G401 (cell line): ENCODE measurements around the gene CCDC152. TPM values are rescaled to one million over a fixed set of nuclear protein-coding genes. Genes with fewer than 3 reads are reported as not detected.
"Not testable (repeated sequence)": the region's sequence is repeated elsewhere in the genome, so short reads cannot be mapped to it uniquely, and the experiment has no call there.

Source experiments
- DNase-seq: peaks from one replicate; pipeline ENCODE4 v3.0.0-alpha.2; 2015; ENCODE audit warnings: low spot score
- in situ Hi-C: cut with HindIII; loops from 2 replicates; pipeline ENCODE4 v1.10.0; 2016; ENCODE audit warnings: low sequenced_read_pairs, mixed read lengths
- total RNA-seq: library from RNA; depleted of rRNA; stranded (reverse); fragments of >200 nt; shearing (Covaris generic); gene quantifications from 2 replicates; pipeline ENCODE4 v1.2.3, GENCODE V29; 2014; rRNA removed

The CCDC152 gene
- total RNA-seq = not detected in 2 replicates

GRCh38 chr5:42756606-42757601, at the start of gene CCDC152:
CCDC152 (plus strand) TSS chr5:42756818; CDS start chr5:42759122, 2,304 bp downstream.
- no peak for DNase-seq
- in situ Hi-C loops = no loop called here

- in situ Hi-C loops = no loop called here
- DNase-seq = no peak
These were observed 40.8 kb upstream of the CCDC152 start for GRCh38 chr5:42715785-42716184.

- in situ Hi-C loops = no loop called here
These were observed 38.0 kb upstream of the CCDC152 start for GRCh38 chr5:42718591-42718990.

GRCh38 chr5:42719034-42719433, 37.6 kb upstream of the CCDC152 start:
- DNase-seq = no peak
- in situ Hi-C loops = no loop called here

More at GRCh38 chr5:42718591-42718990, 38.0 kb upstream of the CCDC152 start:
- no peak for DNase-seq

- in situ Hi-C loops = no loop called here
- DNase-seq = no peak
These were observed 36.4 kb upstream of the CCDC152 start for GRCh38 chr5:42720251-42720650.

GRCh38 chr5:42721484-42721883, 35.1 kb upstream of the CCDC152 start:
- no peak for DNase-seq
- in situ Hi-C loops = no loop called here

- in situ Hi-C loops, DNase-seq: not testable (repeated sequence)
These were observed 22.0 kb upstream of the CCDC152 start for GRCh38 chr5:42734531-42735058.

- no peak for DNase-seq
- in situ Hi-C loops = no loop called here
These were observed 15.7 kb upstream of the CCDC152 start for GRCh38 chr5:42740920-42741319.

- in situ Hi-C loops = no loop called here
- no peak for DNase-seq
These were observed 11.2 kb upstream of the CCDC152 start for GRCh38 chr5:42745426-42745825.

- no peak for DNase-seq
- in situ Hi-C loops = no loop called here
These were observed 10.8 kb upstream of the CCDC152 start for GRCh38 chr5:42745856-42746255.

- in situ Hi-C loops = no loop called here
- no peak for DNase-seq
These were observed 7.6 kb upstream of the CCDC152 start for GRCh38 chr5:42749020-42749419.

GRCh38 chr5:42750507-42750906, 6.1 kb upstream of the CCDC152 start:
- DNase-seq = no peak
- in situ Hi-C loops = no loop called here

- DNase-seq = no peak
- in situ Hi-C loops = no loop called here
These were observed 5.6 kb upstream of the CCDC152 start for GRCh38 chr5:42751044-42751443.

GRCh38 chr5:42753099-42753498, 3.5 kb upstream of the CCDC152 start:
- DNase-seq = no peak
- in situ Hi-C loops = no loop called here

GRCh38 chr5:42759456-42759855, 2.8 kb downstream of the CCDC152 start:
- in situ Hi-C loops = no loop called here
- no peak for DNase-seq

- no peak for DNase-seq
These were observed 3.8 kb downstream of the CCDC152 start for GRCh38 chr5:42760426-42760825.

GRCh38 chr5:42761791-42762190, 5.2 kb downstream of the CCDC152 start:
- no peak for DNase-seq
- in situ Hi-C loops = no loop called here

More at GRCh38 chr5:42760426-42760825, 3.8 kb downstream of the CCDC152 start:
- in situ Hi-C loops = no loop called here

- DNase-seq = no peak
- in situ Hi-C loops = no loop called here
These were observed 11.0 kb downstream of the CCDC152 start for GRCh38 chr5:42767491-42768105.

- no peak for DNase-seq
- in situ Hi-C loops = no loop called here
These were observed 11.5 kb downstream of the CCDC152 start for GRCh38 chr5:42768106-42768504.

- no peak for DNase-seq
- in situ Hi-C loops = no loop called here
These were observed 13.4 kb downstream of the CCDC152 start for GRCh38 chr5:42770003-42770402.
